MM.1S (cell line): ENCODE measurements around the gene ZCCHC8.
"Not testable (repeated sequence)": the region's sequence is repeated elsewhere in the genome, so short reads cannot be mapped to it uniquely, and the experiment has no call there.

Source experiments
- DNase-seq: peaks from one replicate; pipeline ENCODE4 v3.0.0-alpha.2; 2015
- H2AFZ ChIP-seq: fragments of 300-600 bp; sonication (generic); 2 replicates; pipeline ENCODE4 v1.6.0; 2016; ENCODE audit warnings: antibody characterized with exemption, low read length
- H3F3A ChIP-seq: fragments of 300-600 bp; sonication (generic); 2 replicates; pipeline ENCODE4 v1.6.1; 2016; ENCODE audit warnings: mild to moderate bottlenecking, antibody characterized with exemption, low read length, moderate library complexity, mixed read lengths; ENCODE audit not compliant: insufficient read depth
- H3K27ac ChIP-seq: fragments of 300-600 bp; sonication (generic); 2 replicates; pipeline ENCODE4 v1.5.1; 2016; ENCODE audit warnings: mild to moderate bottlenecking, low read length
- H3K27me3 ChIP-seq: fragments of 300-600 bp; sonication (generic); replicated peaks from 2 replicates; pipeline ENCODE4 v1.6.0; 2016; ENCODE audit warnings: low read length; ENCODE audit not compliant: insufficient read depth
- H3K36me3 ChIP-seq: fragments of 300-600 bp; sonication (generic); replicated peaks from 2 replicates; pipeline ENCODE4 v1.6.1; 2016; ENCODE audit warnings: mild to moderate bottlenecking, low read length, mixed read lengths; ENCODE audit not compliant: insufficient read depth
- H3K4me1 ChIP-seq: fragments of 300-600 bp; sonication (generic); 2 replicates; pipeline ENCODE4 v1.6.1; 2016; ENCODE audit warnings: low read length, mixed read lengths
- H3K4me2 ChIP-seq: fragments of 300-600 bp; sonication (generic); 2 replicates; pipeline ENCODE4 v1.6.0; 2016; ENCODE audit warnings: low read depth, low read length
- H3K4me3 ChIP-seq: fragments of 300-600 bp; sonication (generic); 2 replicates; pipeline ENCODE4 v1.5.1; 2016; ENCODE audit warnings: low read length, mixed read lengths
- H3K79me2 ChIP-seq: fragments of 300-600 bp; sonication (generic); 2 replicates; pipeline ENCODE4 v1.6.1; 2016; ENCODE audit warnings: mixed run types, low read length, mixed read lengths
- H3K9ac ChIP-seq: fragments of 300-600 bp; sonication (generic); 2 replicates; pipeline ENCODE4 v1.6.1; 2016; ENCODE audit warnings: low read length, mixed read lengths
- H3K9me2 ChIP-seq: fragments of 300-600 bp; sonication (generic); replicated peaks from 2 replicates; pipeline ENCODE4 v1.6.1; 2016; ENCODE audit warnings: mild to moderate bottlenecking, low read length, mixed read lengths; ENCODE audit not compliant: insufficient read depth
- H3K9me3 ChIP-seq: fragments of 300-600 bp; sonication (generic); replicated peaks from 2 replicates; pipeline ENCODE4 v1.6.1; 2016; ENCODE audit warnings: mild to moderate bottlenecking, low read length, mixed read lengths; ENCODE audit not compliant: insufficient read depth
- H4K20me1 ChIP-seq: fragments of 300-600 bp; sonication (generic); 2 replicates; pipeline ENCODE4 v1.6.1; 2016; ENCODE audit warnings: mild to moderate bottlenecking, low read length, moderate library complexity, mixed read lengths; ENCODE audit not compliant: insufficient read depth
- EZH2 ChIP-seq: fragments of 300-600 bp; sonication (generic); optimal IDR thresholded peaks from 2 replicates; pipeline ENCODE3; 2017; ENCODE audit warnings: low read depth, mild to moderate bottlenecking, antibody characterized with exemption, low read length, mixed read lengths
- EZH2phosphoT487 ChIP-seq: fragments of 300-600 bp; sonication (generic); IDR thresholded peaks from 2 replicates; pipeline ENCODE4 v1.6.1; 2018; ENCODE audit warnings: antibody characterized with exemption, low read length
- TF ChIP-seq, protein P1 (sequence below): fragments of 300-600 bp; sonication (generic); IDR thresholded peaks from 2 replicates; pipeline ENCODE4 v1.5.1; 2016; ENCODE audit warnings: antibody characterized with exemption, low read length, mixed read lengths

ZCCHC8 gene

DNA sequence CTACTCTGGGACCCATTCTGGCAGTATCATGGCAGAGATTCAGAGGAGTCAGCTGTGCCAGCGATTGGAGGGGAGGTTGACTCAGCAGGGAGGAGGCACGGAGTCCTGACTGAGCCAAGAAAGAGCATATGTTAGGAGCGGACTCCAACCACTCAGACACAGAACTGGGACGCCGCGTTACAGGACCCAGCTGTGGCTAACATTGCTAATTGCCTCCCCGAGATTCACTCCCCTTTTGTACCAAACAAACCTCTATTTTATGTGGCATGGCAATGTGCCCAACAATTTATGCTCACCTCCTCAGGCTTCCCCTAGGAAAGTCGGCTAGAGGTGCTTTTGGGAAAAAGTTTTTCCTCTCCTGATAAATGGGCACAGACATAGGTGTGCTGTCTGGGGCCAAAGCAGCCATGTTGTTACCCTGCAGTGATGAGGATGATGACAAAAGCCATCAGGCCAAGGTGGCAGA lies 63.0 kb downstream of the ZCCHC8 start:
- H3K27ac ChIP-seq, result no peak overlapping the region
- H3K9ac ChIP-seq, result no peak overlapping the region
- H3K9me3 ChIP-seq, result no peaks in the 10 kb centered on the region
- H3K4me2 ChIP-seq, result no peak overlapping the region
- no peaks in the 10 kb centered on the region for H3K36me3 ChIP-seq
- DNase-seq, result no peak
- no peak overlapping the region for H2AFZ ChIP-seq
- H3K9me2 ChIP-seq, result no peaks in the 10 kb centered on the region
- no peaks in the 10 kb centered on the region for H4K20me1 ChIP-seq
- no peaks in the 10 kb centered on the region for H3F3A ChIP-seq
- H3K4me1 ChIP-seq, result no peaks in the 10 kb centered on the region
- H3K27me3 ChIP-seq, result no peaks in the 10 kb centered on the region
- TF ChIP-seq, protein P1, sequence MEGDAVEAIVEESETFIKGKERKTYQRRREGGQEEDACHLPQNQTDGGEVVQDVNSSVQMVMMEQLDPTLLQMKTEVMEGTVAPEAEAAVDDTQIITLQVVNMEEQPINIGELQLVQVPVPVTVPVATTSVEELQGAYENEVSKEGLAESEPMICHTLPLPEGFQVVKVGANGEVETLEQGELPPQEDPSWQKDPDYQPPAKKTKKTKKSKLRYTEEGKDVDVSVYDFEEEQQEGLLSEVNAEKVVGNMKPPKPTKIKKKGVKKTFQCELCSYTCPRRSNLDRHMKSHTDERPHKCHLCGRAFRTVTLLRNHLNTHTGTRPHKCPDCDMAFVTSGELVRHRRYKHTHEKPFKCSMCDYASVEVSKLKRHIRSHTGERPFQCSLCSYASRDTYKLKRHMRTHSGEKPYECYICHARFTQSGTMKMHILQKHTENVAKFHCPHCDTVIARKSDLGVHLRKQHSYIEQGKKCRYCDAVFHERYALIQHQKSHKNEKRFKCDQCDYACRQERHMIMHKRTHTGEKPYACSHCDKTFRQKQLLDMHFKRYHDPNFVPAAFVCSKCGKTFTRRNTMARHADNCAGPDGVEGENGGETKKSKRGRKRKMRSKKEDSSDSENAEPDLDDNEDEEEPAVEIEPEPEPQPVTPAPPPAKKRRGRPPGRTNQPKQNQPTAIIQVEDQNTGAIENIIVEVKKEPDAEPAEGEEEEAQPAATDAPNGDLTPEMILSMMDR, result no peak
- TF ChIP-seq EZH2 (no peak), EZH2phosphoT487 (no peak)
- H3K4me3 ChIP-seq, result no peak overlapping the region
- H3K79me2 ChIP-seq, result no peaks in the 10 kb centered on the region

DNA sequence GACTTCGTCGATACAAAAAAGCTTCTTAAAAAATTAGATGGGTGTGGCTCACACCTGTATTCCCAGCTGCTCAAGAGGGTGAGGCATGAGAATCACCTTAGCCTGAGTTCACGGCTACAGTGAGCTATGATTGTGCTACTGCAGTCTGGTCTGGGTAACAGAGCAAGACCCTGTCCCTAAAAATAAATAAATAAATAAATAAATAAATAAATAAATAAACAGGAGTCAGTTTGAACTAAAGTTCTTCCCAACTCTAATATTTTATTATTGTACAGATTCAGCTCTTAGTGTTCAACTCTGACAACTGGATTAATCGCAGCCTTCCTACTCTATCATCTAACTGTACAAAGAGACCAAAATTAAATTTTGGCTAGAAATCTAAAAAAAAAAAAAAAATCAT lies 65.5 kb downstream of the ZCCHC8 start:
- Histone ChIP-seq H3K4me1 (no peaks in the 10 kb centered on the region), H3K27me3 (no peaks in the 10 kb centered on the region), H2AFZ (no peak overlapping the region), H3K36me3 (no peaks in the 10 kb centered on the region), H3K9ac (no peak overlapping the region), H3F3A (no peaks in the 10 kb centered on the region), H3K27ac (no peak overlapping the region), H3K4me2 (no peak overlapping the region), H3K9me3 (no peaks in the 10 kb centered on the region), H4K20me1 (no peaks in the 10 kb centered on the region), H3K9me2 (no peaks in the 10 kb centered on the region), H3K79me2 (no peaks in the 10 kb centered on the region), H3K4me3 (no peak overlapping the region)
- DNase-seq, result no peak
- TF ChIP-seq EZH2 (no peak), EZH2phosphoT487 (no peak)

DNA sequence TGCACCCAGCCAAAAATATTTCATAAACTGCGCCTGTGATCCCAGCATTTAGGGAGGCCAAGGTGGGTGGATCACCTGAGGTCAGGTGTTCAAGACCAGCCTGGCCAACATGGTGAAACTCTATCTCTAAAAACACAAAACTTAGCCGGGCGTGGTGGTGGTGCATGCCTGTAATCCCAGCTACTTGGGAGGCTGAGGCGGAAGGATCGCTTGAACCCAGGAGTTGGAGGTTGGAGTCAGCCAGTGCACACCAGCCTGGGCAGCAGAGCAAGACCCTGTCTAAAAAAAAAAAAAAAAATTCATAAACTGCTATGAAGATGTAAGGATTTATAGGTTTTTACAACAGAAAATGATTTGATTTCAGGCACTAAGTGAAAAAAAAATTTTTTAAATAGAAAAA lies 71.7 kb downstream of the ZCCHC8 start:
- H4K20me1 ChIP-seq, H3K27ac ChIP-seq, H3F3A ChIP-seq, H3K79me2 ChIP-seq, H3K27me3 ChIP-seq, H3K9me3 ChIP-seq, H3K9me2 ChIP-seq, H3K9ac ChIP-seq, H3K4me2 ChIP-seq, H3K4me1 ChIP-seq, H3K36me3 ChIP-seq, DNase-seq, H3K4me3 ChIP-seq, H2AFZ ChIP-seq: not testable (repeated sequence)

DNA sequence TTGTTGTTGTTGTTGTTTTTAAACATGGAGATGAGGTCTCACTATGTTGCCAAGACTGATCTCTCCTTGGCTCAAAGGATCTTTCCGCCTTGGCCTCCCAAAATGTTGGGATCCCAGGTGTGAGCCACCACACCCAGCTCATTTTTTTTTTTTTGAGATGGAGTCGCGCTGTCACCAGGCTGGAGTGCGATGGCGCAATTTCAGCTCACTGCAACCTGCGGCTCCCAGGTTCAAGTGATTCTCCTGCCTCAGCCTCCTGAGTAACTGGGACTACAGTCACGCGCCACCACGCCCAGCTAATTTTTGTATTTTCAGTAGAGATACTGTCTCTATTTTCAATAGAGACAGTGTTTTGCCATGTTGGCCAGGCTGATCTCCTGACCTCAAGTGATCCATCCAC lies 73.3 kb downstream of the ZCCHC8 start:
- Histone ChIP-seq H3K79me2 (no peaks in the 10 kb centered on the region), H3K9ac (no peak overlapping the region), H3K9me2 (no peaks in the 10 kb centered on the region), H3K4me1 (no peaks in the 10 kb centered on the region), H3K27me3 (no peaks in the 10 kb centered on the region), H2AFZ (no peak overlapping the region), H3F3A (no peaks in the 10 kb centered on the region), H3K4me2 (no peak overlapping the region), H4K20me1 (no peaks in the 10 kb centered on the region), H3K9me3 (no peaks in the 10 kb centered on the region), H3K4me3 (no peak overlapping the region), H3K36me3 (no peaks in the 10 kb centered on the region), H3K27ac (no peak overlapping the region)
- DNase-seq, result no peak
- no peak for TF ChIP-seq EZH2
- TF ChIP-seq EZH2phosphoT487, result no peak
- TF ChIP-seq, protein P1, result no peak
